HFFc6 (cell line): Measurements from ENCODE around the gene PIK3R1. TPM values are rescaled to one million over a fixed set of nuclear protein-coding genes. Genes with fewer than 3 reads are reported as not detected.

Experiments
- DNase-seq: peaks from one replicate; pipeline ENCODE4 v3.0.0-alpha.2; 2018
- H3K27ac Mint-ChIP-seq: 2 replicates; pipeline ENCODE4 v1.8.0; 2020; ENCODE audit warnings: mild to moderate bottlenecking, mixed read lengths
- H3K27me3 Mint-ChIP-seq: 2 replicates; pipeline ENCODE4 v1.8.0; 2021; ENCODE audit warnings: mild to moderate bottlenecking, moderate library complexity, mixed read lengths; ENCODE audit not compliant: insufficient read depth
- H3K36me3 Mint-ChIP-seq: 2 replicates; pipeline ENCODE4 v1.8.0; 2021; ENCODE audit warnings: low read depth, mixed read lengths
- H3K4me1 Mint-ChIP-seq: 2 replicates; pipeline ENCODE4 v1.8.0; 2020; ENCODE audit warnings: low read depth, mixed read lengths
- H3K4me3 Mint-ChIP-seq: 2 replicates; pipeline ENCODE4 v1.8.0; 2020; ENCODE audit warnings: mild to moderate bottlenecking, moderate library complexity, mixed read lengths
- H3K9me3 Mint-ChIP-seq: 2 replicates; pipeline ENCODE4 v1.8.0; 2020; ENCODE audit warnings: mild to moderate bottlenecking, mixed read lengths
- CTCF ChIP-seq: fragments of 200-600 bp; sonication (generic); IDR thresholded peaks from 2 replicates; pipeline ENCODE4 v1.5.0; 2021; ENCODE audit warnings: antibody characterized with exemption, mild to moderate bottlenecking
- total RNA-seq, 6 experiments: library from RNA; stranded (reverse); fragmentation: NEBNext Ultra II Directional; extraction: Animal tissue kit (Norgen Biotek cat#: 25700); gene quantifications; 2 replicates in 1 of 6; 3 replicates in 5 of 6; pipeline ENCODE4 v1.2.3, GENCODE V29; 2021

PIK3R1 gene
- total RNA-seq, 6 experiments from 2014 or later, result 19.6 to 26.4 (median 22.4) TPM

- H3K4me1 Mint-ChIP-seq, result peaks cover 11% of the 10 kb centered on the region
- H3K27ac Mint-ChIP-seq, result no peak overlapping the region
- H3K27me3 Mint-ChIP-seq, result no peaks in the 10 kb centered on the region
- H3K36me3 Mint-ChIP-seq, result no peaks in the 10 kb centered on the region
- DNase-seq, result no peak
- no peak overlapping the region for H3K4me3 Mint-ChIP-seq
- no peaks in the 10 kb centered on the region for H3K9me3 Mint-ChIP-seq
- no peak for TF ChIP-seq CTCF
Measured at GRCh38 chr5:68173007-68173406, 42.5 kb upstream of the PIK3R1 start.

GRCh38 chr5:68176253-68176652 is 39.3 kb upstream of the PIK3R1 start:
- no peak for TF ChIP-seq CTCF
- Mint-ChIP-seq H3K36me3 (no peaks in the 10 kb centered on the region), H3K27me3 (no peaks in the 10 kb centered on the region), H3K4me1 (peaks cover 15% of the 10 kb centered on the region), H3K9me3 (no peaks in the 10 kb centered on the region), H3K4me3 (no peak overlapping the region), H3K27ac (no peak overlapping the region)
- DNase-seq, result no peak

- TF ChIP-seq CTCF, result no peak
- Mint-ChIP-seq H3K27me3 (no peaks in the 10 kb centered on the region), H3K27ac (no peak overlapping the region), H3K9me3 (no peaks in the 10 kb centered on the region), H3K4me1 (peaks cover 9% of the 10 kb centered on the region), H3K36me3 (no peaks in the 10 kb centered on the region), H3K4me3 (no peak overlapping the region)
- no peak for DNase-seq
Measured at GRCh38 chr5:68176802-68177479, 38.6 kb upstream of the PIK3R1 start.

- no peak for TF ChIP-seq CTCF
Measured at GRCh38 chr5:68177676-68178075, 37.9 kb upstream of the PIK3R1 start.

GRCh38 chr5:68178579-68178978 is 37.0 kb upstream of the PIK3R1 start:
- Mint-ChIP-seq H3K4me3 (no peak overlapping the region), H3K4me1 (peaks cover 9% of the 10 kb centered on the region), H3K27me3 (peaks cover 2% of the 10 kb centered on the region; the same call in 1 of the 2 replicates), H3K36me3 (no peaks in the 10 kb centered on the region), H3K27ac (no peak overlapping the region), H3K9me3 (no peaks in the 10 kb centered on the region)
- DNase-seq, result peak; percentile 35
- no peak for TF ChIP-seq CTCF

More at GRCh38 chr5:68177676-68178075, 37.9 kb upstream of the PIK3R1 start:
- H3K9me3 Mint-ChIP-seq, result no peaks in the 10 kb centered on the region
- H3K4me1 Mint-ChIP-seq, result peaks cover 9% of the 10 kb centered on the region
- H3K27ac Mint-ChIP-seq, result no peak overlapping the region
- H3K36me3 Mint-ChIP-seq, result no peaks in the 10 kb centered on the region
- no peak overlapping the region for H3K4me3 Mint-ChIP-seq
- peaks cover 2% of the 10 kb centered on the region; the same call in 1 of the 2 replicates for H3K27me3 Mint-ChIP-seq
- DNase-seq, result no peak
